GM19452 (cell line): ENCODE results near the gene AJAP1.
"Not testable (repeated sequence)": the region's sequence is repeated elsewhere in the genome, so short reads cannot be mapped to it uniquely, and the experiment has no call there.

ENCODE experiments used
- ATAC-seq: cut with Tn5 transposase; IDR thresholded peaks from one replicate; pipeline ENCODE4 v1.9.1; 2021; ENCODE audit not compliant: unreplicated experiment

The AJAP1 gene

DNA sequence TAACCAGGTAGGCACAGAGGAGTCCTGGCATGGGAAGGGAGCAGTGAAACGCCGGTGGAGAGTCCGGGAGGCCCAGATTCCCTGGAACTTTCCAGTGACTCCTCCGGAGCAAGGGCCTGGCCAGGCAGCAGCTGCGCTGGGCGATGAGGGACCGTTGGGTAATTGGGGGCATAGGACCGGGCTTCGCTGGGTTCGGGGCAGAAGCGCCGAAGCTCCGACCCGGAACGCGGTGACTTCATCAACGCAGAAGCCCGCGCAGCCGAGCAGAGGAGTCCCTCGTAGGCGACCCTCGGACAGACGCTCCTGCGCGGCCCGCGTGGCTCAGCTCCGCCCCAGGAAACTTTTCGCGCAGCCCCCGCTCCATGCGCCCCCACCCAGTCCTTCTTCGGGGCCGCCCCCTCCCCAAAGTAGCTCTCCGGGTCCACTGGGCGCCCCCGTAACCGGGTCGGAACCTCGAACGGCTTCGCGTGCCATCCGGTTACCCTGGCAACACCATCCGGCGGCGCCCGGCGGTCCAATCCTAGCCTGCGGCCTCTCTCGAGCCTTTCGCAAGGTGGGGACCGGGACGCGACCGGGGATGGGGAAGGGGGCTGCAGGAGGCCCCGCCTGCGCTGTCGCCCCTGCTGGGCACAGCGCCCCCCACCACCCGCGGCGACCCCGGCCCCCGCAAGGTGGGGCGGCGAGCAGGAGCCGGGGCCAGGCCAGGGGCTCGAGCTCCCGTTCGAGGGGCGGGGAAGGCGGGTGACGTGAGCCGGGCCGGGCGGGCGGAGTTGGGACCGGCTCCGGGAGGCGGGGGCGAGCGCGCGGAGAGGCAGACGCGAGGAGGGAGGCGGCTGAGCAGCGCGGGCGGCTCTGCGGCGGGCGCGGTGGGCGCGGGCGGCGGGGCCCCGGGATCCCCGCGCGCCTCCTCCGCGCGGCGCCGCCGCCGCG lies at the start of gene AJAP1:
AJAP1 (plus strand) TSS at position 814 of the 930 bp plus-strand sequence. CDS start 817 bp downstream, outside the sequence.
- no peak for ATAC-seq

DNA sequence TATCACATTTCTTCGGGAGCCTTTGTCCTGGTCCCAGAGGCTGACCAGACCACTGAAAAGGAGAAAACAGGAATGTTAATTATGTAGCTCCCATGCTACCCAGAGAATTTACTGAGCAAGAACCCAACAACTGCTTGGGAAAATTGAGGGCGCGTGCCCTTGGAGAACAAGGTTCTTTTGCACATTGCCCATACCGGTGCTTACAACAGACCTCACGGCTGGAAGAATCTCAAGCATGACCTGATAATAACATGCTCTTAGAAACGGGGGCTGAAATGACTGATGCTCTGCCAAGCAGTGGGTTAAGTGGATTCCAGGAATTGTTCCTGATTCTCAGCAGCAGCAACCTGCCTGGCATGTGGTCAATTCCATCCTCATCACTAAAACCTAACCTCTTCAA lies 49.3 kb upstream of the AJAP1 start:
- ATAC-seq = no peak

- no peak for ATAC-seq
Measured at GRCh38 chr1:4611563-4612341, 42.7 kb upstream of the AJAP1 start.

- ATAC-seq = no peak
Measured at GRCh38 chr1:4612991-4613390, 41.4 kb upstream of the AJAP1 start.

- ATAC-seq = no peak
Measured at GRCh38 chr1:4613606-4614370, 40.6 kb upstream of the AJAP1 start.

DNA sequence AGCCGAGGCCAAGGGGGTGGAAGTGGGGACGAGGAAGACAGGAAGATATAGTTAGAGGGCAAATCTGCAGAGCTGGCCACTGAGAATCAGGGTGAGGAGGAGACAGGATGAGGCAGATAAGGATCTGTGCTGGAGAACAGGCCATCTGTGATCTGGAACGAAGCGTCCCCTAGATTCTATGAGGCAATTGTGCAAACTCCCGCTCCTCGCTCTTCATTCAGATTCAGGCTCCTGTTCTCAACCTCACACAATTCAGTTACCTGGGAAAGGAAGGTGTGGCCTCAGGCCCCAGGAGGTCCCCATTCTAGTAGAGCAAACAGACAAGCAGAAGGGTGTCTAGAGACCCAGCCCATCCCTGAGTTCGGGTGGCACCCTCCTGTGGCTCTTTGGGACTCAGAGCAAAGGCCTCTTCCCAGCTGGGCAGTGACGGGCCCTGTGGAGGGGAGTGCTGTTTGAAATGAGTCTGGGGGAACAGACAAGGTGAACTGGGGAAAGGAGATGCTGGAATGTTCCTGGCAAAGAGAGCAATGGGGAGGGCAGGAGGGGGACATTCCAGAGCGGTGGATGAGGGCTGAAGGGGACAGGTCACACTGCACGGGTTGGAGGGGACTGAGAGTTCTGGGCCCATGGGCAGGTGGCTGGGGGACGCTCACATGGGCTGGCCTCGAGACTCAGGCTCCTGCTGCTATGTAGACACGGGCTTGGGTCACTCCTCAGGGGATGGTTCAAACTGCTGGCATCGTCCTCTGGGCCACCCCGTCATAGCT lies 39.9 kb upstream of the AJAP1 start:
- ATAC-seq = no peak

DNA sequence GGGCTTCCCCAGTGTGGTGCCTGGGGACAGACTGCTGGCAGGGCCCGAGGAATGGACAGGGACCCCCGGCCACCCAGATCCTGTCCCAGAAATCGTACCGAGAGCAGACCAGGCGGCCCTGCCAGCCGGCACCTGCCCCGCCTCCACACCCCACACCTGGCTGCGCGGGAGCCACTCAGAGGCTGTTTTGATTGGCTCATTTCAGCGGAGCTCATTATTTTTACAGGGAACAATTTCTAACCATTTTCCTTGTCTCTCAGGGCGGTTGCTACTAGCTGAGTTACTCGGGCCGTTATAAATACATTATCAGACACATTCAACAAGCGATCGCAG lies 39.3 kb upstream of the AJAP1 start:
- no peak for ATAC-seq

GRCh38 chr1:4615501-4615900 lies 38.9 kb upstream of the AJAP1 start:
- ATAC-seq = no peak

DNA sequence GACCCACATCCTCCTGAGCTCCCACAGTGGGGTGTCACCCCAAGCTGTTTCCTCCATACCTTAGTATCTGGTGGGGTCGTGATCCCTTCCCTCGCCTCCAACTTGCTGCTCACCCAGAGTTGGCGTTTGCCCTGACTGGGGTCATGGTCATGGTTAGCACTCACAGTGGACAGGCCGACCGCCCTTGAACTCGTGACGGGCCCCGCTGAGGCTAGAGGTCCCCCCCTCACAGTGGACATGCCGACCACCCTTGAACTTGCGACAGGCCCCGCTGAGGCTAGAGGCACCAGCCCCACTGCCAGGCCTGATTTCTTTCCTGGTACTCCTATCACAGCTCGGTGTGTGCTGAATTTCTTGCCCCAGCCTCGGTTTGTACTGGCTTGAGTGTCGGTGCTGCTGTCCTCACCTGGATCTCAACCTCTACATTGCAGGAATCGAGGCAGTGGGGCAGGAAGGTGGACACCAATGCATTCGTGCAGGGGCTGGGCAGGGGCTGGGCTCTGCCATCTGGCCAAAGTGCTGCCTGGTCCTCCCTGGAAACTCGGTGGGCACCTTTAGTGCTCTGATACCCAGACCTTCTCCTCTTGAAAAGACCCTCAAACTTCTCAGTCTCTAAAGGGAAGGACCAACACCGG lies 37.5 kb upstream of the AJAP1 start:
- ATAC-seq = no peak

GRCh38 chr1:4617506-4617905 lies 36.9 kb upstream of the AJAP1 start:
- no peak for ATAC-seq

GRCh38 chr1:4618827-4619226 lies 35.6 kb upstream of the AJAP1 start:
- ATAC-seq = not testable (repeated sequence)

- ATAC-seq = no peak
Measured at GRCh38 chr1:4621646-4622045, 32.8 kb upstream of the AJAP1 start.

GRCh38 chr1:4622821-4623220 lies 31.6 kb upstream of the AJAP1 start:
- no peak for ATAC-seq

GRCh38 chr1:4624141-4624715 lies 30.2 kb upstream of the AJAP1 start:
- no peak for ATAC-seq

DNA sequence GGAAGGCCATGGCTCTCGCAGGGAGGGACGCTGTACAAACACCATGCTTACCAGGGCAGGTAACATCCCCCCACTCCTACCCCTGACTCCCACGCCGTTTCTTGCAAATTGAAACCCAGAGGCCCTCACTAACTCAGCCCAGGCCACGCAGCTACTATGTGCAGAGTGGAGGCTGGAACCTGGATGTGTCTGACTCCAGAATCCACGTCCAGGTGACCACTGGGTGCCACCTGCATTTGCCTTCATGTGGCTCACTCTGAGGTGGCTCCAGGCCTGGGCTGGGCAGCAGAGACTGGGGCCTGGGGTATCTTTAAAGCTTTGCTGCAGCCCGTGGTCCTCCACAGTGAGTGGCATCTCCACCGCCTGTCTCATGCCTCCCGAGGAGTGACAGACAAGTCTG lies 29.6 kb upstream of the AJAP1 start:
- no peak for ATAC-seq

- no peak for ATAC-seq
Measured at GRCh38 chr1:4626061-4626460, 28.3 kb upstream of the AJAP1 start.

DNA sequence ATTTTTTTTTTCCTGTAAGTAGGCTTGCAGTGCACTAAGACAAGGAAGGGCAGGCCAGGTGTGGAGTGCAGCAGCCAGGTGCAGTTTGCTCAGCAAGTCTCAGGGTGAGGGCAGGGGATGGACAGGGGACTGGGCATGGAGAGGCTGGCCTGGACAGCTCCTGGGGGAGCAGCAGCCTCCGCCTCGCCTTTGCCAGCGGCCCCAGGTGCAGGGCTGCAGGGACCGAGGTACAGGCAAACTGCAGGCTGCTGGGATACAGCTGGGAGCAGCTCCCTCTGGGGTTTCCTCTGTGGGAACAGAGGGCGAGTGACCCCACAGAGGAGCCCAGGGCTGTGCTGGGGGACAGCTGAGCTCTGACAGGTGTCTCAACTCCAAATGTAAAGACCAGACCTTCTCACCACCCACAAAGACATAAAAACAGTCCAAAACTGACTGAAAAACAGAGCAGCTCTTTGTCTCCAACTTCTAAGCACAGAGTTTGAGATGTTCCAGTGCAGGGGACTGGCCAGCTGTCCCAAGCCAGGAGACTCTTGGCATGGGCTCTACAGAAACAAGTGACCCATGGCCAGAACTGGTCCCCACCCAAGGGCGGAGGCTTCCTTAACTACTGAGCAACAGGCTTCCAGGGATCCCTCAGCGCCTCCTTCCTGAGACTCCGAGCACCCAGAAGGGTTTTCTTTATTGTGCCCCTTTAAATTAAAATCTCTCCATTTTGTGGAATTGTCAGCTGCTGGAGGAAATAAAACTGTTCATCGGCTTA lies 27.7 kb upstream of the AJAP1 start:
- ATAC-seq = no peak

GRCh38 chr1:4627353-4627752 lies 27.1 kb upstream of the AJAP1 start:
- no peak for ATAC-seq

DNA sequence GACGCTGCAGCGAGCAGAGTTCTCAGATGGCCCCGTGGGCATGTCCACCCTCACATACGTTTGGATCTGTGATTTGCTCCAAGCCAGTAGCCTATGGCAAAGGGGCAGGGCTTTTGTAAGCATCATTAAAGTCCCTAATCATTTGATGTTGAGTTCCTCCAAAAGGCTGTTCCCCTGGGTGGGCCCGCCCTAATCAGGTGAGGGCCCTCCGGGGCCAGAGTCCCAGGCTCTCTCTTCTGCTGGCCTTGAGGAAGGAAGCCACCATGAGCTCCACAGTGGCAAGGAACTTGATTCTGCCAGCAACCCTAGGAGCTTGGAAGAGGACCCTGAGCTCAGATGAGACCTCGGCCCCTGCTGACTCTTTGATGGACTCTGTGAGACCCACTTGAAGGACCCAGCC lies 25.4 kb upstream of the AJAP1 start:
- no peak for ATAC-seq
